WERI-Rb-1 (cell line): ENCODE results near the gene DDIT3.

Experiments used
- DNase-seq: peaks from one replicate; pipeline ENCODE4 v3.0.0-alpha.2; 2020
- H3K27ac ChIP-seq: fragments of 250-450 bp; sonication (Bioruptor Pico); 2 replicates; pipeline ENCODE4 v1.5.1; 2020; ENCODE audit warnings: mild to moderate bottlenecking, moderate library complexity
- H3K27me3 ChIP-seq: fragments of 250-450 bp; sonication (Bioruptor Pico); 2 replicates; pipeline ENCODE4 v1.5.1; 2021; ENCODE audit warnings: mild to moderate bottlenecking, low read depth, moderate library complexity; ENCODE audit not compliant: insufficient read depth, severe bottlenecking
- H3K36me3 ChIP-seq: fragments of 250-450 bp; sonication (Bioruptor Pico); 2 replicates; pipeline ENCODE4 v1.5.1; 2020; ENCODE audit warnings: mild to moderate bottlenecking, moderate library complexity
- H3K4me3 ChIP-seq: 2 replicates; pipeline ENCODE4 v1.5.1; 2011; ENCODE audit warnings: low read depth, mild to moderate bottlenecking, control low read depth, low read length
- H3K9me3 ChIP-seq: fragments of 250-450 bp; sonication (Bioruptor Pico); 2 replicates; pipeline ENCODE4 v1.5.1; 2021; ENCODE audit warnings: mild to moderate bottlenecking, moderate library complexity; ENCODE audit not compliant: severe bottlenecking
- TF ChIP-seq, protein P1 (sequence below): IDR thresholded peaks from 2 replicates; pipeline ENCODE4 v1.5.1; 2011; ENCODE audit warnings: low read depth, mild to moderate bottlenecking, control low read depth, inconsistent platforms, low read length

DDIT3 gene

DNA sequence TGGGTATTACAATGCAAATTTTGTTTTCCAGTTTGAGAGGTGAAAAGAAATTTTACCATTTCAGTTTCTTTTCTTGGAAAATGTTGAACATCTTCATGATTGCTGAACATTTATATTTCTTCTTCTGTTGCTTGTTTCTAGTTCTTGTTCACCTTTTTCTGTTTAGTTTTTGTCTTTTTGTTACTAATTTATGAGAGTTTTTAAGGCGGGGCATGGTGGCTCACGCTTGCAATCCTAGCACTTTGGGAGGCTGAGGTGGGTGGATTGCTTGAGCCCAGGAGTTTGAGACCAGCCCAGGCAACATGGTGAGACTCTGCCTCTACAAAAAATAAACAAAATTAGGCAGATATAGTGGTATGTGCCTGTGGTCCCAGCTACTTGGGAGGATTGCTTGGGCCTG lies 40.2 kb upstream of the DDIT3 start:
- H3K4me3 ChIP-seq: no peak overlapping the region
- no peak for DNase-seq
- TF ChIP-seq, protein P1, sequence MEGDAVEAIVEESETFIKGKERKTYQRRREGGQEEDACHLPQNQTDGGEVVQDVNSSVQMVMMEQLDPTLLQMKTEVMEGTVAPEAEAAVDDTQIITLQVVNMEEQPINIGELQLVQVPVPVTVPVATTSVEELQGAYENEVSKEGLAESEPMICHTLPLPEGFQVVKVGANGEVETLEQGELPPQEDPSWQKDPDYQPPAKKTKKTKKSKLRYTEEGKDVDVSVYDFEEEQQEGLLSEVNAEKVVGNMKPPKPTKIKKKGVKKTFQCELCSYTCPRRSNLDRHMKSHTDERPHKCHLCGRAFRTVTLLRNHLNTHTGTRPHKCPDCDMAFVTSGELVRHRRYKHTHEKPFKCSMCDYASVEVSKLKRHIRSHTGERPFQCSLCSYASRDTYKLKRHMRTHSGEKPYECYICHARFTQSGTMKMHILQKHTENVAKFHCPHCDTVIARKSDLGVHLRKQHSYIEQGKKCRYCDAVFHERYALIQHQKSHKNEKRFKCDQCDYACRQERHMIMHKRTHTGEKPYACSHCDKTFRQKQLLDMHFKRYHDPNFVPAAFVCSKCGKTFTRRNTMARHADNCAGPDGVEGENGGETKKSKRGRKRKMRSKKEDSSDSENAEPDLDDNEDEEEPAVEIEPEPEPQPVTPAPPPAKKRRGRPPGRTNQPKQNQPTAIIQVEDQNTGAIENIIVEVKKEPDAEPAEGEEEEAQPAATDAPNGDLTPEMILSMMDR: no peak
- peaks cover 13% of the 10 kb centered on the region for H3K36me3 ChIP-seq
- no peaks in the 10 kb centered on the region for H3K9me3 ChIP-seq
- no peaks in the 10 kb centered on the region for H3K27me3 ChIP-seq
- no peak overlapping the region for H3K27ac ChIP-seq

DNA sequence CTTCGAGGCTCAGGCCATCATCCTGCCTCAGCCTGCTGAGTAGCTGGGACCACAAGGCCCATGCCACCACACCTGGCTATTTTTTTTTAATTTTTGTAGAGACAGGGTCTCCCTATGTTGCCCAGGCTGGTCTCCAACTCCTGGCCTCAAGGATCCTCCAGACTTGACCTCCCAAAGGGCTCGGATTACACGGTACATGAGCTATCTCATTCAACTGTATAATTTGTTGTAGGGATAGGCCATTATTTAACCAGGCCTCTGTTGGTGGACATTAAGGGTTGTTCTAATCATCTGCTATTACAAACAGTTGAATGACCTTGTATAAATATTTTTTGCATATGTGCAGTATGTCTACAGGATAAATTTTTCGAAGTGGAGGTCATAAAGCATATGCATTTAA lies 38.5 kb upstream of the DDIT3 start:
- Histone ChIP-seq H3K4me3 (no peak overlapping the region), H3K27me3 (no peaks in the 10 kb centered on the region), H3K27ac (no peak overlapping the region), H3K36me3 (peaks cover 2% of the 10 kb centered on the region), H3K9me3 (no peaks in the 10 kb centered on the region)
- TF ChIP-seq, protein P1: no peak
- no peak for DNase-seq

DNA sequence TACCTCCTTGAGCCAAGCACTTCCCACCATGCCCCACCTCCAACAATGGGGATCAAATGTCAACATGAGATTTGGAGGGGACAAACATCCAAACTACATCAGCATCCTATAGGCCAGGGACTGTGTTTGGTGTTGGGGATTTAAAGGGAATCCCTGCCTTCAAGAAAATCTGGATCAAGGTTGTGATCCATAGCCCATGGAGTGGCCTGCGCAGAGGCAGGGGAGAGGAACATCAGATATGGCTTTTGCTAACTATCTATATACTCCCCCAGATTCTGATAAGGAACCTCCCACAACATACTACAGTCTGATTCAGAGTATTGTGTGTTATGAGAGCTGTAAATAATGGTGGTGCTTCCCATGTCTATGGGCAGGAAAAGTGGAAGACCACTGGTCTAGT lies 34.6 kb upstream of the DDIT3 start:
- DNase-seq: no peak
- Histone ChIP-seq H3K27ac (no peak overlapping the region), H3K9me3 (no peaks in the 10 kb centered on the region)

DNA sequence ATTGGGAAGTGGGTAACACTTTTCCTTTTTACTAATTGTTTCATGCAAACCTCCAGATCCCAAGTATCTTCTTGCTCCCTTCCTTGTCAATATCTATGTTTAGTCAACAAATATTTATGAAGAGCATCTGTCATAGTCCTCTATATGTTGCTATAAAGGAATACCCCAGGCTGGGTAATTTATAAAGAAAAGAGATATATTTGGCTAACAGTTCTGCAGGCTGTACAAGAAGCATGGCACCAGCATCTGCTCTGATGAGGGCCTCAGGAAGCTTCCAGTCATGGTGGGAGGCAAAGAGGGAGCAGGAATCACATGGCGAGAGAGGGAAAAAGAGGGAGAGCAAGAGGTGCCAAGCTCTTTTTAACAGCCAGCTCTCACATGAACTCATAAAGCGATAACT lies 34.1 kb upstream of the DDIT3 start:
- Histone ChIP-seq H3K27me3 (no peaks in the 10 kb centered on the region), H3K27ac (no peak overlapping the region), H3K36me3 (no peaks in the 10 kb centered on the region; the same call in none of the 2 replicates), H3K9me3 (no peaks in the 10 kb centered on the region), H3K4me3 (no peak overlapping the region)
- no peak for DNase-seq
- TF ChIP-seq, protein P1: no peak

More for the DNA sequence above, 34.6 kb upstream of the DDIT3 start:
- Histone ChIP-seq H3K27me3 (no peaks in the 10 kb centered on the region), H3K4me3 (no peak overlapping the region), H3K36me3 (no peaks in the 10 kb centered on the region; the same call in none of the 2 replicates)
- TF ChIP-seq, protein P1: no peak

DNA sequence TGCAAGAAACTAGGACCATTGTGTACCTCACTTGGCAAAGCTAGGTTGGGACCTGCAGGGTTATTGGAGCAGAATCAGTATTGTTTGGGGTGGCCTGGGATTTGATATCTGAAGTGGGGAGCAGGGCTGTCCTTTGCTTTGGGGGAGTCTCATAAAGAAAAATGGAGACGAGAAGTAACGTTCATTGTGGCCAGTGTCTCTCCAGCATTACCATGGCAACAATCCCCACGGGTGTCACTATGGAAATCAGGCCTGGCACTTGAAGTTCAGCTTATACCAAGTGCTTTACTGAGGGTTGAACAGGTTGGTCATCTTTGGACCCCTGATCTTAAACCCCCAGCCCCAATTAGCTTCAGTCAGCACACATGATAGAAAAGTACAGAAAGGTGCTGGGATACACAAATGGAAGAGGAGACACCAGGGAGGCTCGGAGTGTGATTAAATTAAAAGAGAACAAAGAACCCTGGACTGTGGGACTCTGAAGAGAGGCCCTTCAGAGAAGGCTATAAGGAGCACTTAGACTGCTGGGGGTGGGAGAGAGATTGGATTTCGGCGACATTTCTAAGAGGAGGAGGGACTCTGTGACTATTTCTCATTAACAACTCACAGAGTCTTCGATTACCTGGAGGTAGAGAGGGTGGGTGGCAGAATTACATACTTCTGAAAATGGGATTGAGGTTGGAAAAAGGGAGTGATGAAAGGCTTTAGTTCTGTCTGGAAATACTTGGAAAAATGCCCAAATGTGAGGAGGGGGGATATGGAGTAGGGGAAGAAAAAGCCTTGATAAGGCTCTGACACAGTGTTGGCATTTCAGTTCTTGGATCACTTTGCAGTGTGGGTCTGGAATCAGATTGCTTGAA lies 33.3 kb upstream of the DDIT3 start:
- TF ChIP-seq, protein P1: no peak
- no peak overlapping the region for H3K4me3 ChIP-seq

DNA sequence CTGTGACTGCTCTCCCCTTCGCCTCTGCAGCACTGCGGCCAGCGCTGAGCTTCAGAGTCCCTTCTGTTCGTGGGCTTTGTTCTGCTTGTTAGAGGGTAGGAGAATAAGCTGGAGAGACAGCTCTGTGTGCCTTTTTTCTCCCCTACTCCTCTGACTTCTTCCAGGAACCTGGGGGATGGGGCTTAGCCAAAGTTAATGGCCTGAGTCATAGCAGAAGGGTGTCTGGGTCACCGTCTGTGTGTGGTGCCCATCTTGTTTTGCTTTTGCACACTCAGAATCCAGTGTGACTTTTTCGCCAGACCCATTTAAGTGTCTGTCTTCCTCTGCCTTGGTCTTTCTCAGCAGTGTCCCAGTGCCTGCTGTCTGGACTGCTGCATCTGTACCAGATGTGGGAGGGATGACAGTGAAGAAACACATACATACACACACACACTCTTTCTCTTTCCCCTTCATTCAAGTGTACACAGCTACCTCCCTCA lies 32.6 kb upstream of the DDIT3 start:
- Histone ChIP-seq H3K27me3 (no peaks in the 10 kb centered on the region), H3K9me3 (no peaks in the 10 kb centered on the region), H3K4me3 (no peak overlapping the region), H3K27ac (no peak overlapping the region), H3K36me3 (no peaks in the 10 kb centered on the region; the same call in none of the 2 replicates)
- no peak for DNase-seq
- TF ChIP-seq, protein P1: no peak

More for the DNA sequence above, 33.3 kb upstream of the DDIT3 start:
- no peak for DNase-seq
- no peaks in the 10 kb centered on the region for H3K27me3 ChIP-seq
- no peak overlapping the region for H3K27ac ChIP-seq
- no peaks in the 10 kb centered on the region; the same call in none of the 2 replicates for H3K36me3 ChIP-seq
- no peaks in the 10 kb centered on the region for H3K9me3 ChIP-seq
